ENCODE measurements around the gene SIRT4. TPM values are rescaled to one million over a fixed set of nuclear protein-coding genes. Genes with fewer than 3 reads are reported as not detected.
A peak's percentile ranks its signal among the peaks of the same experiment; 100 is the strongest.

The SIRT4 gene
- total and polyA plus RNA-seq, 10 of the 15 experiments (the other 5 are each of a cell fraction or from before 2014, with no cell fraction given) = 0.19 to 0.98 (median 0.44) TPM

DNA sequence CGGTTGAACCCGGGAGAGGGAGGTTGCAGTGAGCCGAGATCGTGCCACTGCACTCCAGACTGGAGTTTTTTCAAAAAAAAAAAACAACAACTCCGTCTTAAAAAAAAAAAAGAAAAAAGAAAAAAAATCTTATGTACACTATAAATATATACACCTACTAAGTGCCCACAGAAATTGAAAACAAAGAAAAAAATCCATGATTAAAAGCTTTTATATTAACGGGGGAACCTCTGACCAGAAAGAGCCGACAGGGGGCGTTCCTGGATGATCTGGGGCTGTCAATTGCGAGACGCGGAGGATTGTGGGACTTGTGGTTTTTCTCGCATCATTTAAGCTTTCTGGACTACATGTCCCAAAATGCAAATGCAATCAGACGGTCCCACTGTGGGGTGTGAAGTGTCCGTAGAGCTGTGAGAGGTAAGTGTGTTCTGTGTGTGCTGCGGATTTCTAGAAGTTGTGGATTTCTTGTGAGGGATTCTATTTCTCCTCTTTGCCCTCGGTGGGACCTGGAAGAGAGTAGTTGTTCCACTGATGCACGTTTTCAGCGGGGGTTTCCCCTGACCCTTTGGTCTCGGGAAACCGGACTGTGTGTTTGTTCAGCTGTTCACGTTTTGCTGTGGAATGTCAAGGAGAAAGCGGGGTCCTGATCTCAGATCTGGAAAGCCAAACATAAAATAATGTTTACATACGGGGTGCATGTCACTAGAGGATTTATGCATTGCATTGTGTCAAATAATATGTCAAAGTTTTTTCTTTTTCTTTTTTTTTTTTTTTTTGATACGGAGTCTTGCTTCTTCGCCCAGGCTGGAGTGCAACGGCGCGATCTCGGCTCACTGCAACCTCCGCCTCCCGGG is at the start of gene SIRT4 (continued):
- TF ChIP-seq ZBTB4 (CRISPR knock-in tag; IDR thresholded peaks at IDR 0.05) (no peak), BHLHE40 (IDR thresholded peaks at IDR 0.05; ENCODE audit: borderline replicate concordance in 1 of 2, low read depth in 2 of 2, low read length in 1 of 2) (peak; percentile 88 to 89), IKZF2 (IDR thresholded peaks at IDR 0.05) (peak; percentile 36 to 64; a peak in 3 of 4 replicates), RAD51 (IDR thresholded peaks at IDR 0.05) (no peak), POLR2A (IDR thresholded peaks at IDR 0.05; ENCODE audit: low read depth, low read length) (no peak), ETV6 (conservative IDR thresholded peaks at IDR 0.05 in 1 of 2, IDR thresholded peaks at IDR 0.05 in 1 of 2; ENCODE audit: borderline replicate concordance in 1 of 2, low read depth in 1 of 2) (no peak), IKZF1 (conservative IDR thresholded peaks at IDR 0.05) (peak; percentile 78), CUX1 (IDR thresholded peaks at IDR 0.05; ENCODE audit: insufficient replicate concordance, low read depth, low read length) (no peak), ATF2 (IDR thresholded peaks at IDR 0.05; ENCODE audit: low read length) (no peak), TARDBP (IDR thresholded peaks at IDR 0.05; ENCODE audit: borderline replicate concordance) (peak; percentile 87), RFX5 (IDR thresholded peaks at IDR 0.05; ENCODE audit: low read depth, low read length) (no peak), EP300 (IDR thresholded peaks at IDR 0.05; ENCODE audit: borderline replicate concordance in 1 of 2, control insufficient read depth in 1 of 2, low read depth in 2 of 2, low read length in 2 of 2) (no peak), NRF1 (conservative IDR thresholded peaks at IDR 0.05; ENCODE audit: low read depth, low read length) (no peak)
- TF ChIP-seq, protein P1, sequence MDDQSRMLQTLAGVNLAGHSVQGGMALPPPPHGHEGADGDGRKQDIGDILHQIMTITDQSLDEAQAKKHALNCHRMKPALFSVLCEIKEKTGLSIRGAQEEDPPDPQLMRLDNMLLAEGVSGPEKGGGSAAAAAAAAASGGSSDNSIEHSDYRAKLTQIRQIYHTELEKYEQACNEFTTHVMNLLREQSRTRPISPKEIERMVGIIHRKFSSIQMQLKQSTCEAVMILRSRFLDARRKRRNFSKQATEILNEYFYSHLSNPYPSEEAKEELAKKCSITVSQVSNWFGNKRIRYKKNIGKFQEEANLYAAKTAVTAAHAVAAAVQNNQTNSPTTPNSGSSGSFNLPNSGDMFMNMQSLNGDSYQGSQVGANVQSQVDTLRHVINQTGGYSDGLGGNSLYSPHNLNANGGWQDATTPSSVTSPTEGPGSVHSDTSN (IDR thresholded peaks at IDR 0.05; ENCODE audit: insufficient replicate concordance, low read depth, low read length) = peak; percentile 86

Data from GM12878 (cell line).